GM19035 (cell line): Measurements from ENCODE around the gene SKIC2.
A peak's percentile ranks its signal among the peaks of the same experiment; 100 is the strongest.

Experiments
- ATAC-seq: cut with Tn5 transposase; IDR thresholded peaks from one replicate; pipeline ENCODE4 v1.9.1; 2021; ENCODE audit not compliant: unreplicated experiment

The SKIC2 gene

GRCh38 chr6:31945507-31946369 lies 13.2 kb upstream of the SKIC2 start, which contains the start of gene CFB:
Gene CFB (plus strand): TSS chr6:31946095. CDS start chr6:31946222, 127 bp downstream.
- ATAC-seq: no peak

DNA sequence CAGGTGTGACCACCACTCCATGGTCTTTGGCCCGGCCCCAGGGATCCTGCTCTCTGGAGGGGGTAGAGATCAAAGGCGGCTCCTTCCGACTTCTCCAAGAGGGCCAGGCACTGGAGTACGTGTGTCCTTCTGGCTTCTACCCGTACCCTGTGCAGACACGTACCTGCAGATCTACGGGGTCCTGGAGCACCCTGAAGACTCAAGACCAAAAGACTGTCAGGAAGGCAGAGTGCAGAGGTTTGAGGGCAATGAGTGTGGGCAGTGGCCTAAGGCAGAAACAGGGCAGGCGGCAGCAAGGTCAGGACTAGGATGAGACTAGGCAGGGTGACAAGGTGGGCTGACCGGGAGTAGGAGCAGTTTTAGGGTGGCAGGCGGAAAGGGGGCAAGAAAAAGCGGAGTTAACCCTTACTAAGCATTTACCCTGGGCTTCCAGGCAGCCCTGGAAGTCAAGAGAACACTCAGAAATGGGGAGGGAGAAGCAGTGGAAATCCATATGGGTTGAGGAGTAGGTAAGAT lies 12.5 kb upstream of the SKIC2 start:
- ATAC-seq: no peak

- no peak for ATAC-seq
Measured at GRCh38 chr6:31947070-31947675, 11.8 kb upstream of the SKIC2 start.

DNA sequence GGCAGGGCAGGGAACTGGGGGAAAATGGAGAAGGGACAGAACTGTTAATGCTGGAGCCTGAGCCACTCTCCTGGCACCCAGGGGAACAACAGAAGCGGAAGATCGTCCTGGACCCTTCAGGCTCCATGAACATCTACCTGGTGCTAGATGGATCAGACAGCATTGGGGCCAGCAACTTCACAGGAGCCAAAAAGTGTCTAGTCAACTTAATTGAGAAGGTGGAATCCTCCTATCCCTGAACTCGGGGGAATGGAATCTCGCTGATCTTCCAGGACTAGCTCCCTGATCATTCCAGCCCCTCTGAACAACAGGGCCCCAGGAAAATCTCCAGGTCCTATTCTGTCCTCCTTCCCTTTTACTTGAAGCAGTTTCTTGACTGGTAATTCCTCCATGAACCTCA lies 11.1 kb upstream of the SKIC2 start:
- no peak for ATAC-seq

- no peak for ATAC-seq
Measured at GRCh38 chr6:31948306-31948705, 10.7 kb upstream of the SKIC2 start.

DNA sequence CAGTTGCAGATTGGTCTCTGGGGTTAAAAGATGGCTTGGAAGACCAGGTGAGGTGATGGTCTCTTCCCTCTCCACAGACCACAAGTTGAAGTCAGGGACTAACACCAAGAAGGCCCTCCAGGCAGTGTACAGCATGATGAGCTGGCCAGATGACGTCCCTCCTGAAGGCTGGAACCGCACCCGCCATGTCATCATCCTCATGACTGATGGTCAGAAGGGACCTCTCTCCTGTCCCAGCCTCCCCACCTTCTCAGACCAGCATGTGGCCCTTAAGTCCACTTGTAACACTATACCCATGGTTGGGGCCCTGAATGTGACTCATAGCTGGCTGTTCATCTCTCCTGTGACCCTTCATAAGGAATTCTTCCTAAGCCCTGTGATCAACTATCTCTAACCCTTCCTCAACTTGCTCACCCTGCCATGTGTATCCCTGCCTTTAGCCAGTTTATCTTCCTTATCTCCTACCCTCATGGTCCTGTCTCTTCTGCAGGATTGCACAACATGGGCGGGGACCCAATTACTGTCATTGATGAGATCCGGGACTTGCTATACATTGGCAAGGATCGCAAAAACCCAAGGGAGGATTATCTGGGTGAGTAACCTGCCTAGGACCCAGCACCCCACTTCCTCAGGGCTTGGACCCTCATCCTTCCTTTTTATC lies 10.1 kb upstream of the SKIC2 start:
- ATAC-seq: no peak

DNA sequence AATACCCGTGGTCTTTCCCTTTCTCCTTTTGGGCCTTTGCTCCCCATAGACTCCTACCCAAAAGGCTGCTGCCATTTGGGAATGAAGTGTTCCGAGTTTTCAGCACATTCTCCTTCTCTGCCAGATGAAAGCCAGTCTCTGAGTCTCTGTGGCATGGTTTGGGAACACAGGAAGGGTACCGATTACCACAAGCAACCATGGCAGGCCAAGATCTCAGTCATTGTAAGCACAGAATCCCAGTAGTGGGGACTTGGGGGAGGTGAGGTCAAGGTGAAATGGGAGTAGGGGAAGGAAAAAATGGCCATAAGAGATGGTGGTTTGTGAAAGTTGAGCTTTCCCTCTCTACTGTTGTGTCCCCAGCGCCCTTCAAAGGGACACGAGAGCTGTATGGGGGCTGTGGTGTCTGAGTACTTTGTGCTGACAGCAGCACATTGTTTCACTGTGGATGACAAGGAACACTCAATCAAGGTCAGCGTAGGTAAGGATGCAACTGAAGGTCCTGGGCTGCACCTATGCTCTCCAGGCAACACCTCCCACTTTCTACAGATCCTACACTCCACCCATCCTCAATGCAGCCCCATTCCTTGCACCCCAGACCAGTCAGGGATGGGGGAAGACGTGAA lies 8.9 kb upstream of the SKIC2 start:
- no peak for ATAC-seq

DNA sequence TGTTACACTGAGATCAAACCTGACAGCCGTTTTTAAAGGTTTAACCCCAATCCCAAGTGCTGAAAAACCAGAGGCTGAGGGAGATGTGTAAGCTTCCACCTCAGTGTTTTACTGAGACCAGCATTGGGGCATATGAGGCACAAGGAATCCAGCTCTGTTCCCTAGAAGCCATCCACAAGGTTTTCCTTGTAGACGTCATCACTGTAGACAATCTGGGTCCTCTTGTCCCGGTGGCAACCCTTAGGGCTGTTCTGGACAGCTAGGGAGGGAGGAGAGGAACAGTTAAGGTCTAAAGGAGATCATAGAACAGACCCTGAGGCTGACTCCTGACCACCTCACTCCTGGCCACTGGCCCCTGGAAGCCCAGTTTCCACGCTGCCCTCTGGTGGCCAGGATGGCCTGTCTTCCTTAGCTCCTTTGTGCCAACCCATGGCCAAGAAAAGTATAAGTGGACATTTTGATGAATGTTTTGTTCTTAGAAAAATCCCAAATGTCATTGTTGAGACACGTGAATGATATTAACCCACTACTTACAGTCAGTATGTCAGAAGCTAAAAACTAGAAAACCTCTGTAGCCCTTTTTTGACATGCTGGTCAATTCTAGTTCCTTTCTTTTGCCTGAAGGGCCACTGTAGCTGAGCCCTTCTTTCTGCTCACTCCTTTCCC lies 6.7 kb upstream of the SKIC2 start:
- ATAC-seq: no peak

- no peak for ATAC-seq
Measured at GRCh38 chr6:31952890-31953289, 6.1 kb upstream of the SKIC2 start.

DNA sequence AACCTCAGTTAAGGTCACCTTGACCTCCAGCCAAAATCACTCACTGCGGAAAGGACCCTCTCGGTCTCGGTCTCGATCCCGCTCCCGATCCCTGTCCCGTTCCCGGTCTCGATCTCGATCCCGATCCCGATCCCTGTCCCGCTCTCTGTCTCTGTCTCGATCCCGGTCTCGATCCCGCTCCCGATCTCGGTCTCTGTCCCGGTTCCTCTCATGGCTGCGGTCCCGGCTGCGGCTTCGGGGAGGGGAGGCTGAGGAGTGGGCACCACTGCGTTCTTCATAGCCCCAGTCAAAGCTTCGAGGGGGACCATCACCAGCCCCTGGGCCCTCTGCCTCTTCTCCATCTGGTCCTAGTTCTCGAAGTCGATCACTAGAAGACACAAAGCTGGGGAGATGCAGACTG lies 4.5 kb upstream of the SKIC2 start:
- no peak for ATAC-seq

DNA sequence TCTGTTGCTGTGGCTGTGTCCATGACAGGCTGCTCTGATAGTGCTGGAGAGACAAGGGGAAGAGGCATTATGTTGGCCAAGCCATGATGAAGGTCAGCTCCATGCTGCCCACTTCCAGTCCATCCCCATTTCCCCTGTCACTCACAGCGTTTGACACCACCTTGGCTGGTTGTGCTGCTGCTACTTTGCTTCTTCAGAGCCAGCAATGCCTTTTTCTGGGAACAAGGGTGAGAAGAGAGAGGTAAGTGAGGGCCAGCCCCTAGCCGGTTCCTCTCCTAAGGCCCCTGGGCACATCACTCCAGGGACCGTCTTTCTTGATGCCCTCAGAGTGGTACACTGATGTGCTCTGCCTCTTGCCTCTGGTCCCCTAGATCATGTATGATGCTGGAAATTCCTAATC lies 2.2 kb upstream of the SKIC2 start:
- ATAC-seq: no peak

DNA sequence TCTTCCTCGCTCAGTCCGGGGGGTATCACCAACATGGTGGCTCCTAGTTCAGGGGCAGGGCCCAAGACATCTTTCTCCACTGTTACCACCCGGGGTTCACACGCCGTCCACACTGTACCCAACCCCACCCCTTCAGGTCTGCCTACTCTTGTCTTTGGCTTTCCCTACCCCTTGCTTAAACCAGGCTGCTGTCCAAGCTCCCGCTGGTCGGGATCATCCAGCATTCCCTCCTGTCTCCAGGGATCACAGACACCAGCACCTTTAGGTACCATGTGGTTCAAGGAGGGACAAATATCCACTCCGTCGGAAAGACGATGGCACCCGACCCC lies 599 bp upstream of the SKIC2 start:
- ATAC-seq: peak; percentile 1

DNA sequence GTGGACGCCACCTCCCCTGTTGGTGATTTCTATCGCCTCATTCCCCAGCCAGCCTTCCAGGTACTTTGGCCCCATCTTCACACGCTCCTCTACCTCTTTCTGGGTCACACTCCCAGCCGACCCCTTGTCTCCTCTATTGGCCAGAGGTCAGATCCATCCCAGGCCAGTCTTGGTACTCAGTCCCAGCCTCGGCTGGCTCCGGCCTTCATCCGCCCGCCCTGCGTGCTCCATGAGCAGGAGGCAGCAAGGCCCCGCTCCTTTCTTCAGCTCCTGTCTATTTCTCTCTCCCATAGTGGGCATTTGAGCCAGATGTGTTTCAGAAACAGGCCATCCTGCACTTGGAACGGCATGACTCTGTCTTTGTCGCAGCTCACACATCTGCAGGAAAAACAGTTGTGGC lies 2.6 kb downstream of the SKIC2 start:
- ATAC-seq: no peak

DNA sequence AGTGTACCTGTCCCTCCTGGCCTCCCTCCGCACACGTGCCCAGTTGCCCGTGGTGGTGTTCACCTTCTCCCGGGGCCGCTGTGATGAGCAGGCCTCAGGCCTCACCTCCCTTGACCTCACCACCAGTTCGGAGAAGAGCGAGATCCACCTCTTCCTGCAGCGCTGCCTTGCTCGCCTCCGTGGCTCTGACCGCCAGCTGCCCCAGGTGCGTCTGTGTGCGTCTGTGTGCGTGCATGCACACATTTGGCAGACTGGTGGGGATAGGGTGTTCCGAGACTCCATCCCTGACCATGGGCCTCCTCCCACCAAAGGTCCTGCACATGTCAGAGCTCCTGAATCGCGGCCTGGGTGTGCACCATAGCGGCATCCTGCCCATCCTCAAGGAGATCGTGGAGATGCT lies 4.9 kb downstream of the SKIC2 start:
- ATAC-seq: no peak

DNA sequence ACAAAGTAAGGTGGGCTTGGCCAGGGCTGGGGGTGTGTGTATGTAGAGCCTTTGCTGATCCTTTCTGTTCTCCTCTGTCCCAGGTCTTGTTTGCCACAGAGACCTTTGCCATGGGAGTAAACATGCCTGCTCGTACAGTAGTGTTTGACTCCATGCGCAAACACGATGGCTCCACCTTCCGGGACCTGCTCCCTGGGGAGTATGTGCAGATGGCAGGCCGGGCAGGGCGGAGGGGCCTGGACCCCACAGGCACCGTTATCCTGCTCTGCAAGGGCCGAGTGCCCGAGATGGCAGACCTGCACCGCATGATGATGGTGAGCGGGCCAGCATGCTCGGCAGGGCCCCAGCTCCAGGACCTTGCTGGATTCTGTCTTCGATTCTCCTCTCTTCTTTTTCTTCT lies 6.7 kb downstream of the SKIC2 start:
- ATAC-seq: no peak

DNA sequence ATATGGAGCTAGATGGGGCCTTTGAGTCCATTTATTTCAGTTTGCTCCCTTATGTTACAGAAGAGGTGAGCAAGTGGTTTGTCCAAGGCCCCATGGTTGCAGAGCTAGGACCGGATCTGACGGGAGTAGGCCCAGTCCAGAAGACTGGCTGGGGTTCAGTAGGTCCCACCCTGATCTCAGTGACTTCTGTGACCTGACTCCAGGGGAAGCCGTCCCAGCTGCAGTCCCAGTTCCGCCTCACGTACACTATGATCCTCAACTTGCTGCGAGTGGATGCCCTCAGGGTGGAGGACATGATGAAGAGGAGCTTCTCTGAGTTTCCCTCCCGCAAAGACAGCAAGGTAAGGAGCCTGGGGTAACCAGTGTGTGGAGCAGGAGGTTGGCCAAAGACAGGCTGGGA lies 7.5 kb downstream of the SKIC2 start:
- ATAC-seq: no peak

- ATAC-seq: no peak
Measured at GRCh38 chr6:31966997-31967925, 8.3 kb downstream of the SKIC2 start.

DNA sequence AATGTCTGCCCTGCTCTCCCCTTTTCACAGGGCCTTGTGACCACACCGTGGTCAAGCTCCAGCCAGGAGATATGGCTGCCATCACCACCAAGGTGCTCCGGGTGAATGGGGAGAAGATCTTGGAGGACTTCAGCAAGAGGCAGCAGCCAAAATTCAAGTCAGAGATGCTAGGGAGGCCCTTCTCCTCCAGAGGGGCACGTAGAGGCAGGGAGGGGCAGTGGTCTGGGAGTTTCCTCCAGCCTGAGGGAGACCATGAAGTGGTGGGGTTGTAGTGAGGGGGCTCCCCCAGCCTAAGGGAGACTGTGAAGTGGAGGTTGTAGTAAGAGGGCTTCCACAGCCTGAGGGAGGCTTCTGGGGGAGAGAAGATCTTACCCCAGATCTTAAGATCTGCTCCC lies 8.9 kb downstream of the SKIC2 start:
- ATAC-seq: no peak

GRCh38 chr6:31968326-31968725 lies 9.4 kb downstream of the SKIC2 start:
- ATAC-seq: no peak
